SH-SY5Y (cell line): ENCODE results near the gene GPR152.

Experiments used
- GATA2 ChIP-seq: IDR thresholded peaks from 2 replicates; pipeline ENCODE4 v1.6.1; 2011; ENCODE audit warnings: mild to moderate bottlenecking, low read depth, low read length
- GATA3 ChIP-seq: IDR thresholded peaks from 2 replicates; pipeline ENCODE4 v1.6.1; 2011; ENCODE audit warnings: low read depth, mild to moderate bottlenecking, low read length, moderate library complexity

DNA sequence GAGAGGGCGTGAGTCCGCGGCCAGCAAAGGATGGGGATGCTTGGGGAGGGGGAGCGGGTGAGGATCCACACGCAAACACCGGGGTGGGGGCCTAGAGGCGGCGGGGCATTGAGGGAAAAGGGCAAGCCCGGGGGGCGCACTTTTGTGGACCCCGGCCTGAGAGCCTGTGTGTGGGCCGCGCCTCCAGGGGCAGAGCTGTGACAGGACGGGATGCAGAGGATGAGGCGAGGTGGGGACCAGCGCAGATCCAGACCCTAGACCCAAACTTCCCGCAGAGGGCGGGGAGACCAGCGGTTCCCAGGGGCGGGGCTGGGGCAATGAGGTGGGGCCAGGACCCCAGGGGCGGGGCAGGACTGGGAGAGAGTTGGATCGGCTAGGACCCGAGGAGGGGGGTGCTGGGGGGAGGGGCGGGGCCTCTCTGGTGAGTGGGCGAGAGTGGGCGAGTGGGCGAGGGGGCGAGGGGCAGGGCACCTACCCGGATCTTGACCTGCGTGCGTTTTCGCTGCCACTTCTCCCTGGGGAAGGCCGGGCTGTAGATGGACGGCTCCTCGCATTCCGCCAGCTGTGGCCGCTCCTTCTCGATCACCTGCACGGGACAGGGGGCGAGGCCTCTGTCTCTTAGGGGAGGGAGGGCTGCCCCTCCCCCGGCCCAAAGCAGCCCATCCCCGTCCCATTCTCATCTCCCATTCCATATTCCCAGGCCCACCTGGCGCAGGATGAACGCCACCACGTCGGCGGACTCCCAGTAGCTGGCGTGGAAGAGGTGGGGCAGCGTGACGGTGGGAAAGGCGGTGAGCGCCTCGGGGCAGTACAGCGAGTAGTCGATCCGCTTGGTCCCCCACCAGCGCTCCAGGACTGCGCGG is 42.1 kb upstream of the GPR152 start:
- TF ChIP-seq GATA2 = no peak
- TF ChIP-seq GATA3 = no peak
